ENCODE data around the gene NPY2R.

DNA sequence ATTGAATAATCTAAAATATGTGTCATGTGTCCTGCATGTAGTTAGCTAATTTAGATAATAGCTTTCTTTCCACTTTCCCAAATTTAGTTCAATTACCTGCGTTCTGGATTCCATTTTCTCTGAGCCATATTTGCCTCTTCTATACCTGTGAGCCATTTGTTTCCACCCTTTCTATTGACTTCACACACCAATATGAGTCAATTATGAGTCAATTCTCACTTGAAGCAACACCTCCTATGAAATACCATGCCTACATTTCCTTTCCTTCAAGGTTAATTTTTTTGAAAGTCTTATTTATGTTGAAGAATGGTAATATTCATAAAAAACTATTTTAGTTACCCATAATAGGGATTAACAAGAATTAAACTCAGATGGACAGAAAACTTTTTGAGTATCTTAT lies 25.8 kb downstream of the NPY2R start:
- TF ChIP-seq ZNF274 (IDR thresholded peaks at IDR 0.05; ENCODE audit: low read depth, low read length) (no peak), SUZ12 (IDR thresholded peaks at IDR 0.05; ENCODE audit: extremely low read depth, insufficient read depth, insufficient read length) (no peak)
